GM19324 (cell line): ENCODE measurements around the gene ARHGAP26.
"Not testable (repeated sequence)": the region's sequence is repeated elsewhere in the genome, so short reads cannot be mapped to it uniquely, and the experiment has no call there.

Experiments used
- ATAC-seq: cut with Tn5 transposase; IDR thresholded peaks from one replicate; pipeline ENCODE4 v1.9.1; 2021; ENCODE audit warnings: mild to moderate bottlenecking, moderate library complexity; ENCODE audit not compliant: unreplicated experiment, low FRiP score

Gene ARHGAP26

DNA sequence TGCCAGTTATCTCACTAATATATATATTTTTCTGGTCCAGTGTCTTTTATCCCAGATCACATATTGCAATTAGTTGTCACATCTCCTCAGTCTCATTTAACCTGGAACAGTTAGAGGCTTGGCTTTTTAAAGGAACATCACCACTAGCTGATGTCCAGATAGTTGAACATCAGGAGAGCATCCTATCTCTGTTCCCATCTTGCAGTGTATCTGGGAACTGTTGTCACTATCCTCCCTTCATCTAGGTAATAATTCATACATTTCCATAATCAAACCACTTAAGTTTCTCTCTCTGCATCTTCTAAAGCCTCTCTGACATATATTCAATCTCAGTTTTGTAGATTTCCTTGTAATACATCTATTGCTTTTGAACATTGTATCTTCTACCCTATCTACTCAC, 175.7 kb downstream of the ARHGAP26 start:
- ATAC-seq: no peak

DNA sequence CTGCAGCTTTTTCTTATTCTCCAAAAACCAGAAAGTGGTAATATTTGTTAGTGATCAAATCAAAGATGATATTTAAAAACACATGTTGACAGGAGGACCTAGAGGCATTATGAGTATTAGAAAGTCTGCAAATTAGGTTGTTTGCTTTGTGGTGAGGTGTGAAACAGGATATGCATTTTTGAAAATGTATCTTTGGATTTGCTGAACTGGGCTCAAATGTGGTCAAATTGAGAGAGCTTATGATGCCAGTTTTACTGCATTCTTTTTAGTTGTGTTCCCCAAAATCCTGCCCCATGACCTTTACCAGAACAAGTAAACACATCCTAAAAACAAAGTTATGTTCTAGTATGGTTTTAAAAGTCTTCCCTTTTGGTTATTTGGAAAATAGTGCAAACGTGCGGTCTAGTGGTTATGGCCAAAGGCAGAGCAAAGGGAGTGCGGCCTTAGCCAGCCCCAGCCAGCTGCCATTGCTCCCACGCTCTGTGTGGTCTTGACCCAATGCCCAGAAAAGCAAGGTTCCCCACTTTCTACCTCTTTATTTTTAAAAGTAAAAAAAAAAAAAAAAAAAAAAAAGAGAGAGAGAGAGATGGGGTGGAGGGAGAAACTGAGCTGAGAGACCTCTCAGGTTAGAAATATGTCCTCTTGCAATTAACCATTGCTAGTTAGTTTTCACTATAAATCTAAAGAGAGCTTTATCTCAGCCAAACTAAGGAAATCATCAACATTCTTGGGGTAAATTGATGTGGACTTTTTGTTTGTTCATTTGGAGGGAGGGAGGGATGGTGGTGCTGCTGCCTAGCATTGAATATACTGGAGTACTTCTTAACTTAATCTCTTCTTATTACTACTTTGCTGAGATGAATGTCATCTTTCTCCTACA, 176.6 kb downstream of the ARHGAP26 start:
- no peak for ATAC-seq

DNA sequence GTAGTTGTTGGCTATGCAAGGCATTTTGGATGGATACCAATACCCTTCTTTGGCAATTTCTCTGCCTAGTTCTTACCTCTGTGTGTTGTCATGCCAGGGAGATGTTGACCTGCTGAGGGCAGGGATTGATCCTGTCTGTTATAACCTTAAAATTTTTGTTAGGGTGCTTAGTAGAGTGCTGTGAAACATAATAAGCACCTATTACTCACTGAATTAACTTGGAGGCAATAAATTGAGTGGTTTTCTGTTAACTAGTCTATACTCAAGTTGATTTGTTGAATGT, 177.2 kb downstream of the ARHGAP26 start:
- ATAC-seq: no peak

DNA sequence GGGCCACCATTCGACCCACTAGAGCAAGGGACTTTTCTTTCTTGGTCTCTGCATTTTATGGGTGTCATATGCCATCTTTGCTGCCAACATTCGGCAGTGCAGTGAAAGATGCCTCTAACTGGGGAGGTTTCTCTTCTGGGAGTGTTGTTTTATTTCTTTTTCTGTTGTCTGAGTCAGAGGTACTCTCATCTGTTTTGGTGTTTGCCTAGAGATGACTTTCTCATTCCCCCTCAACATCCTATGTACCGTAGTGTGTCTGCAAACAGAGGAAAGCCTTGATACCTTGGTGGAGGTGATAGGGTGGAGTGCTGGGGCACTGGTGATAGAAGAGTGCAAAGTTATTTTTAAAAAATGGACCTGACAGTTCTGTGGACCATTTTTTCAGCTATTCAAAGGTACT, 182.1 kb downstream of the ARHGAP26 start:
- no peak for ATAC-seq

DNA sequence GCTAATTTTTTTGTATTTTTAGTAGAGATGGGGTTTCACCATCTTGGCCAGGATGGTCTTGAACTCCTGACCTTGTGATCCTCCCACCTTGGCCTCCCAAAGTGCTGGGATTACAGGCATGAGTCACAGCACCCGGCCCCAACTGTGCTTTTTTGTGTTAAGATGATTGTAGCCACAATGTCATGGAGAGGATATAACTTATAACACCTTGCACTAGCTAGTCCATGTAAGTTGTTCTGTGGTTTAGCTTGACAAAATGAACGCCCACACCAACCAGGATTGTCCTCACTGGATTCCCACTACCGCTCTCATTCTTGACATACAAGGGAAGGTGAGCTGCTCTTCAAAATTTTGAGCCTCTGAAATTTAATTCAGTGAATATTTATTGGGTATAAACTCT, 182.7 kb downstream of the ARHGAP26 start:
- not testable (repeated sequence) for ATAC-seq

DNA sequence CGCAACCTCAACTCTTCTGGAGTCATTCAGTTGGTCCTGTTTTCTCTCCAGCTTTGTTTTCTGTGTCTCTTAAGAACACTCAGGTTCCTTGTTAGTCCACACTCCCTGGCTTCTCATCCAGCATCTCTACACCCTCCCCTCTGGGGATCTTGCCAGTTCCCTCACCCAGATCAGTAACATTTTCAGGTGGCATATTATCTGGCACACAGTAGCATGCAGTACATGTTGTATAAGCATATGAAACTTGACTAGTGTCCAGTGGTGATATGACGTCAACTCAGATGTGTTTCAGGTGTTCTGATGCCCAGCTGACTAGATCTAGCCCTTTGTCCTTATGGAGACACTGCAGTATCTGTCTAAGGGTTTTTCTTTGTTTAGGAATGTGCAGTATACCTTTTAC, 184.3 kb downstream of the ARHGAP26 start:
- no peak for ATAC-seq

DNA sequence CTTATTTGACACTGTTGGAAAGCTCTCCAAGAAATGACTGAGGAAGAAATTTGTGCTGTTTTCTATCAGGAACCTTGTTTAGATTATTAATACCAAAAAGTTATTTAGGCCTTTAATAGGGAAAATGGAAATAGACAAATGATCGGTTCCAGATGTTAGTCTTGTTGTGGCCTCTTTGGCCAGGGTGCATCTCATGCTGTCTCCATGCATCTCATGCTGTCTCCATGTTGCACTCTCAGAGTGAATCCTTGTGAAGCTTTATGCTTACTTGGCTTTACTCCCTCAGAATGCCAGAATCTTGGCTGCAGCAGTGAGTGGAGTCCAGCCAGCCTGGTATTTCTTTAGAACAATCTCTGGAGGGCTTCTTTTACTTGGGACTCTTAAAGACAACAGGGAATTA, 185.5 kb downstream of the ARHGAP26 start:
- ATAC-seq: no peak

DNA sequence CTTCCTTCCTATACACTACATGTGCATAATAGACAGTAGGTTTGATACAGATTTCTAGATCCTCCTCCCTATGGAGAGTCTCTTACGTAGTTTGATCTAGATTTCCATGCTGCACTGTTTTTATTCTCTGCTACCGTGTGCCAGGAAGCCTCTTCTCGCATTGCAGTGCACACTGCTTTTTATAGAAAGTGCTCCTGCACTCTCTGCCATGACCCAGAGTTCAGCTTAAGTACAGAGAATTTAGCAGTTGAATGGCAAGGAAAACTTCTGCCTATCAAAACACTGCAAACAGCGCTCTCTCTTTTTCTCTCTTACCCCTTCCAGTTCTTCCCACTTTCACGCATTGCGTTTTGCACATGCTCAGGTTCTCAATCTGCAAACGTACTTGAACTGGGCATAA, 187.4 kb downstream of the ARHGAP26 start:
- no peak for ATAC-seq

DNA sequence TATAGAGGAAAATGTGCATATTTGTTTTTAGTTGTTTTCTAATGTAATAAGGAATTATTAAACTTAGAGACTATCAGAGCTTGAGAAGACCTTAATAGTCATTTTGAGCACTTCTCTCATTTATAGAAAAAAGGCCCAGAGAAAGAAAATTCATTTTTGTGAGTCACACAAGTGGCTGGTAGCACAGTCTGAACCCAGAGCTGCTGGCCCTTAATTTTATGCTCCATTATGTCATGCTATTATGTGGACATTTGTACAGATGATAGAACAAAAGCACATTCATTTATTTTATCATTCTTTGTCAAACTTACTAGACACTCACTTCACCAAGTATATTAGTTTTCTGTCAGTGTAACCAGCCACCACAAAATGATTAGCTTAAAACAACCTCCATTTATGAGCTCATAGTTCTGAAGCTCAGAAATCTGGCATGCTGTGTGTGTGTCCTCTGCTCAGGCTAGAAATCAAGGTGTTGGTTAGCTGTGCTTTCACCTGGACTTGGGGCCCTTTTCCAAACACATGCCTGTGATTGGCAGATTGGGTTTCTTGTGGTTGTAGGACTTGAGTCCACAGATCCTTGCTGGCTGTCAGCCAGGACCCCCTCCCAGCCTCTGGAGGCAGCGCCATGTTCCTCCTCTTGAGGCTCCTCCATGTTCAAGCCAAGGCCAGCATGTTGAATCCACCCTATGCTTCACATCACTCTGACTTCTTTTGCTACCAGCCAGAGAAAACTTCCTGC, 188.9 kb downstream of the ARHGAP26 start:
- ATAC-seq: no peak

DNA sequence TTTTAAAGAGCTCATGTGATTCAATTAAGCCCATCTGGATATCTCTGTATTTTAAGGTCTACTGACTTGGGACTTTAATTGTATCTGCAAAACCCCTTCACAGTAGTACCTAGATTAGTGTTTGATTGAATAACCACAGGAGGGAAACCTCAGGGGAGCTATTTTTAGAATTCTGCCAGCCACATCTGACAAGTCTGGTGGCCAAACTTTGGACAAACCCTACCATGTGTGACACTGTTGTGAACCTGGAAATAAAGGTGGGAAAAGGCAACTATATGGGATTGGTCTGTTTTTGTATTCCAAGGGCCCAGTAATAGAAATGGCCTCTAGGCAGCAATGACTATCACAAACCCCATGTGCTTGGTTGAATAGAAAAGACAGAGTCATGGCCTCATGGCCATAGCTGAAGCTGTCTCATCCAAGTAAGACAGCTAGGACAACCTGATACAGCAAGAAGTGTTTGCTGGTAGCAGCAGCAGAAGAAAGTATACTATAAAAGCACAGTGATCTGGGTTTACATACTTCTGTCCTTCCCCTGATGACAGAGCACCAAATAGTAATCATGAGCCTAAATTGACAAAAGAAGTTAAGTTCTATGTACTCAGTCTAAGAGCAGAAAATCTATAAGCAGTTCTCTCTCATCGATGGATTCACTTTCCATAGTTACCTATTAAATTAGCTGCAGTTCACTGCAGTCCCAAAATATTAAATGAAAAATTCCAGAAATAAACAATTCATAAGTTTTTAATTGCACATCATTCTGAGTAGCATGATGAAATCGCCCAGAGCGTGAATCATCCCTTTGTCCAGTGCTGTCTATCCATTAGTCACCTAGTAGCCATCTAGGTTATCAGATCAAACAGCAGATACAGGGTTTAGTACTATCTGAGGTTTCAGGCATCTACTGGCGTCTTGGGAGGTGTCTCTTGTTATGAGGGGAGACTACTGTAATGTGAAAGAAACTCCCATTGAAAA, 189.8 kb downstream of the ARHGAP26 start:
- ATAC-seq: no peak

DNA sequence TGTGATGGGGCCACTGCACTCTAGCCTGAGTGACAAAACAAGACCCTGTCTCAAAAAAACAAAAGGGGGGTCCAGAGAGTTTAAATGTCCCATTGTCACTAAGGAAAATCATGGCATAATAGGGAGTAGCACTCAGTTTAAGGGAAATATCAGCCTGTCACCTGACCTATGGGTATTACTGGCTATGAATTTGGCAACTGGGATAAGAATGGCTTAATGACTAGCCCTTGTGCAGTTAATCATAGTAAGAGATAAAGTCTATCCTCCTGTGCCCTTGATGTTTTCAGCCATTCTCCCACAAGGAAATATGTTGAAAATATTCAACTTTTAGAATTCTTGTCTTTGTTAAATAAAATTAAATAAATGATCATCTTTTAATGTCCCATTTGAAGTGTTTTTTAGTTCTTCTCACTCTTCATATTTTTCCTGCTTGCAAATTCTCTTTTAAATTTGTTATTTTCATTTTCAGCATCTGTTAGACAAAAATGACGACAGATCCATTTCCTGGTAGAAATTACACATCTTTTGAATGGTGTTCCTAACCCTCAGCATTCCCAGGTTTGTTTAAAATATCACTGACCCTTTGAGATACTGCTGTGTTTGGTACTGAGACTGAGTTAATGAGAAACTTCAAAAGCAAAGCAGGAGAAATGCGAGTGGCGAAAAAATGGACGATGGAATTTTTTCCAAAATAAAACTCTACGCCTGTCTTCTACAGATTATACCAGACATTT, 191.4 kb downstream of the ARHGAP26 start:
- ATAC-seq: no peak

DNA sequence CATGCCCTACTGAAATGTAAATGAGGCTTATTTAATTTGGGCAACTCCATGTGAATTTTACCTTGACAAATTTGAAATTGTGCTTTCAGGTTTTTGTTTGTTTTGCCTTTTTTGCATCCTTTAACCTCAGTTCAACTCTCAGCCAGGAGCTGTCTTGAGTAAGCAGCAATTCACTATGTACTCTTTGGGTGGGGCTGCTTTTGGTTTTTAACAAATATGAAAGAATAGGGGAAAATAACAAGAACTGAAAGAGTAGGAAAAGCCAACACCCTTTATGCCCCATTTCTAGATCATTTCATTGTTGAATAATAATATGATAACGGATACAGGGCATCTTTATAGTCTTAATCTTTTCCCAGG, 192.0 kb downstream of the ARHGAP26 start:
- no peak for ATAC-seq

DNA sequence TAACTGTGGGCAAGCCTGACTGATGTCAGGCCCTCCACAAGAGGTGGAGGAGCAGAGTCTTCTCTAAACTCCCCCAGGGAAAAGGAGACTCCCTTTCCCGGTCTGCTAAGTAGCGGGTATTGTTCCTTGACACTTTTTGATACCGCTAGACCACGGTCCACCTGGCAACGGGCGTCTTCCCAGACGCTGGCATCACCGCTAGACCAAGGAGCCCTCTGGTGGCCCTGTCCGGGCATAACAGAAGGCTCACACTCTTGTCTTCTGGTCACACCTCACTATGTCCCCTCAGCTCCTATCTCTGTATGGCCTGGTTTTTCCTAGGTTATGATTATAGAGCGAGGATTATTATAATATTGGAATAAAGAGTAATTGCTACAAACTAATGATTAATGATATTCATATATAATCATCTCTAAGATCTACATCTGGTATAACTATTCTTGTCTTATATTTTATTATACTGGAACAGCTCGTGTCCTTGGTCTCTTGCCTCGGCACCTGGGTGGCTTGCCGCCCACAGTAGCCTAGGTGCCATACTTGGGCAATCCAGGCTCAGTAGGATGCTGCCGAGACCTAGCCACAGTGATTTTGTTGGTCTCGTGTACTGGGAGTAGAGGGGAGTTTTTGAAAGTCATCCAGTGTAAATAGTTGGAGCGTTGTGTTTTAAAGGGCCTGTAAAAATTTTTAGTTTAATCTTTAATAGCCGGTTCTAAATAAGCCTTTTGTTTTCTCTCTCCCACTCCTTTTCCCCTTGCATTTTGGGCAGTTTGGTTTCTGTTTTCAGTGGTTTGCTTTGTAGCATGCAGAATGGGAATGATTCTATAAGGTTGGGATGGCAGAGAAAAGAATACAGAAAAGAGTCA, 195.3 kb downstream of the ARHGAP26 start:
- ATAC-seq: not testable (repeated sequence)

DNA sequence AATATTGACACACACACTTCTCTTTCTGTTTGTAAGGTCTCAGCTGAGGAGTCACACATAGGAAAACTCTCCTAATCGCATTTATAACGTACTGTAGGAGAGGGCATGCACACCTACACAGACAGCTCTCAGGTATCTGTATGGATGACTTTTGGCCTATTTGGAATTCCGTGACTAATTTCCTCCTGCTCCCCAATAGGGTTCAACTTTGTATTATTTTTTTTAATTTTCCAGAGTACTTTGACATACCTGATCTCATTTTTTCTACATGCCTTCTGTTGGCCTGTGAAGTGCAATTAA, 195.9 kb downstream of the ARHGAP26 start:
- no peak for ATAC-seq

DNA sequence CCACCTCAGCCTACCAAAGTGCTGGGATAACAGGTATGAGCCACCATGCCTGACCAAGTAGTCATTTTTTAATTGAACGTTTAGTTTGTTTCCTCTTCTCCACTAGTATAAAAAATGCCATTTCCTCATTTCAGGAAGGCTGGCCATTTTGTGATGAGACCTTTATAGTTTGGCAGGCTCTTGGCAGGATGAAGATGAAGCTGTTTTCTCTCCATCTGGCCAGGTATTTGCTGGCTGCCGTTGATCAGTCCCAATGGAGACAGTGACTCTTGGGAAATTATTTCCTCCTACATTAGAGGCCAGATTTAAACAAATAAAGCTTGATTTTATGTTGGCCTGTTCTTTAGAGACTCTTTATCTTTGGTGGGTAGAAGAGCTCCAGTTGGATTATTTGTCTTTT, 199.0 kb downstream of the ARHGAP26 start:
- ATAC-seq: no peak

DNA sequence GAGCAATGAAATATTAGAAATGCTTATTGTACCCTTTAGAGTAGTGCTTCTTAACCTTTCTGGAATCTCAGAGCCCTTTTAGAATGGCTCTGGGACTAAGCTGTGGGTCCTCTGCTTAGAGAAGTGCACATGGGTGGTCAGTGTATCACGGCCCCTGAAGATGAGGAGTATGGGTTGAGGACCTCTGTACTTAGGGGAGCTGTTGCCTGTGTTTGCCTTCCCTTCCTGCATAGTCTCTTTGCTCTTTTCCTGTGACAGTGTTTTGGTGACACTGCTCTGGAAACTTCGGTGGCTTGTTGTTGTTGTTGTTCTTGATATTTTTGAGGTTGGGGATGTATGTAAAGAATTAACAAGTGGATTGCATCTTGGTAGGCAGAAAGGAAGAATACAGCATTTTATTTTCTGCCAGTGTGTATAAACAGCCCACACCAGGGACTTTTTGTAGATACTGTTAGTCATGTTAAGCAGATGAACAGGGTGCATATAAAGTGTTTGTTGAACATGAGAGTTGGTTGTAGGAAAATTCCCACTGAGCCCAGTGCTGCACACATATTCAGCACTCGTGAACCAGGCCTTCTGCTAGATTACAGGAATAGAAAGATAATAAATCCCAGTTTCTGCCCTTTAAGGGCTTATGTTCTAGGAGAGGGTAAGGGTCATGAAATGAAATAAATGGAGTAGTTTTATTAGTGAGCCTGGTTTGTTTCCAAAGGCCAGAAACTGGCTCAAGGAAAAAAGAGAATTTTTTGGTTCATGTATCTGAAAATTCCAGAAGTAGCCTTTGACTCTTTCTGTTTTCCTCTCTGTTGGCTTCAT, 199.7 kb downstream of the ARHGAP26 start:
- ATAC-seq: no peak

DNA sequence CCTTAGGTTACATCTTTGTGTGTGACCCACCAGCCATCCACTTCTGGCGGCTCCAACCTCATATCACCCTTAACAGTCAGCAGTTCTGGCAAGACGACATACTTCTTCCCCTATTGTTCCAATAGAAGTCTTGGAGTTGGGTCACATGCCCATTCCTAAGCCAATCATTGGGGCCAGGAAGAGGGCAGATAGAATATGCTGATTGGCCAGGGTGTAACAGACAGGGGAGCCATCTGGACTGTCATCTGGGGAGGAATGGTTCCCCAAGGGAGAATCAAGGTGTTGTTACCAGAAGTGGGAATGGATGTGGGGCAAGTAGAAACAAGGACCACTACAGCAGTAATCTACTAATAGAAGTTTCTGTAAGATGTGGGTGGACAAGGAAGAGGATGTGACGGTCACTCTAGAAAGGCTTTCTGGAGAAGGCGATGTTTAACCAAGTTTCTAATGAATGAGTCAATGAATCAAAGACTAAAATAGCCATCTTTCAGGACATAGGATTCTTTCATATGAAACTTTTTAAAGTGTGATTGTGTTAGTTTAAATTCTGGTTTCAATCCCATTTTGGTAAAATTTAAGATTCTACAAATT, 200.4 kb downstream of the ARHGAP26 start:
- no peak for ATAC-seq

DNA sequence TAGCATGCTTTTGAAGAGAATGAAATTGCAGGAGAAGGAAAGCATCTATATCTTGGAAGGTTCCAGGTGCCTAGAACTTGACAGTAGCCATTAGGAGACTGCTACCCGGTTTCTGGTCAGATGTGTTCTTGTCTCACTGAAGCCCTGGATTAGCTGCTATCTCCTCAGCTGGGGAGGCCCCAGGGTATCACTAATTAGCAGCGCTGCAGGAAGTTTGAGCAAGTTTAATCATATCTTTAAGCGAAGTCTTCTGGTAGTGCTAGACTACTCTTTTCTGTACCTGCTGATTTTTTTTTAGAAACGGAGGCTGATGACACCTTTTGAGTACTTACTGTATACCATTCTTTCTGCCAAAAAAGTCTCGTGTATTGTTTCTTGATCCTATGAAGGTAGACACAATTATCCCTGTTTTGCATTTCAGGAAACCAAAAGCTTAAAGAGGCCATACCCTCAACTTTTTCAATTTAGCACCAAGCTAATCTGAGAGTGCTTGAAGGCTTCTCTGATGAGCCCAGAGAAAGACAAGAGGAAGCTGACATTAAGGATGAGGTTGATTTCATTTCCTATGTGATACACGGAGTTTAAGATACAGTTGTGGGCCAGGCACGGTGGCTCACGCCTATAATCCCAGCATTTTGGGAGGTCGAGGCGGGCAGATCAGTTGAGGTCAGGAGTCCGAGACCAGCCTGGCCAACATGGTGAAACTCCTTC, 201.3 kb downstream of the ARHGAP26 start:
- no peak for ATAC-seq
